Stimulated activated CD4-positive, alpha-beta T cell treated with anti-CD3 and anti-CD28 coated beads, Interleukin-15, amount 100 ng/mL, for 24 hours (primary cell): ENCODE measurements around the gene DUSP1.

ENCODE experiments used
- DNase-seq: peaks from one replicate; pipeline ENCODE4 v3.0.0-alpha.2; 2020

Gene DUSP1

DNA sequence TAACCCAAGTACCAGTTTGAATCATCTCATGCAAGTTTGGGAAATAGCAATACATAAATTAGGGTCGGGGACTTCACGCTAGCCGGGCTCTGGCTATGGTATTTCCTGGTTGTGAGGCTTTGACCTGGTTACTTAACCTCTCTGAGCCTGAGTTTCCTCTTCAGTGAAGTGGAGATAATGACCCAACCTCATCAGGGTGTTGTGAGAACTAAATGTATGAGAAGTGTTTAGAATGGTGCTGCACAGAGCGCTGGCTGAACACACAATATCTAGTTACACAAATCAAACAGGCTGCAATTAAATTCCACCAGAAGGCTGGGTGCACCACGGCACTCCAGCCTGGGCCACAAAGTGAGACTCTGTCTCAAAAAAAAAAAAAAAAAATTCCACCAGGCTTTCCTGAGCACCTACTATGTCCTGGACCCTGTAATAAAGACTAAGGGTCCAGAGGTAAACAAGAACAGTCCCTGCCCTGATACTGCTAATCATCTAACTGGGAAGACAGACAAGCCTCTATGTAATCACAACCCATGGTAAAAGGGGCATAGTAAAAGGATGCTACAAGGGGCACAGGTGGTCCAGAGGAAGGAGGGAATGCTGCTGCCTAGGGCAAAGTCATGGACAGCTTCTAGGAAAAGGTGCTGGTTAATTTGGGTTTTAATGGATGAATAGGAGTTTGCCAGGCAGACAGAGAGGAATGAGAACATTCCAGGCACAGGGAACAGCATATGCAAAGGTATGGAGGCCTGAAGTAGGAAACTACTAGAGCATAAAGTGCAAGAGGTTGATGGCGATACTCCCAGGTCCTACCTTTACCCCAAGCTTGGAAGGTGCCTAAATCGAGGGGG lies 27.7 kb downstream of the DUSP1 start:
- no peak for DNase-seq

DNA sequence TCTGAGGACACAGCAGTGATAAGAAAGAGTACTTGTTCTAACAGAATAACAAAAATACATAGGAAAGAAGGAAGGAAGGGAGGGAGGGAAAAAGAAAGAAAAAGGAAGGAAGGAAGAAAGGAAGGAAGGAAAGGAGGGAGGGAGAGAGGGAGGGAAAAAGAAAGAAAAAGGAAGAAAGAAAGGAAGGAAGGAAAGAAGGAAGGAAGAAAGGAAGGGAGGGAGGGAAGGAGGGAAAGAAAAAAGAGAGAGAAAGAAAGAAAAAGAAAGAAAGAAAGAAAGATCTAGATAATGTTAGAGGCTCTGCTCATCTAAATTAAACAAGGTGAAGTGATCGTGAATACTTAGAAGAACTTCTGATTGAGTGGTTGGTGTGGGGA lies 29.8 kb downstream of the DUSP1 start:
- no peak for DNase-seq

DNA sequence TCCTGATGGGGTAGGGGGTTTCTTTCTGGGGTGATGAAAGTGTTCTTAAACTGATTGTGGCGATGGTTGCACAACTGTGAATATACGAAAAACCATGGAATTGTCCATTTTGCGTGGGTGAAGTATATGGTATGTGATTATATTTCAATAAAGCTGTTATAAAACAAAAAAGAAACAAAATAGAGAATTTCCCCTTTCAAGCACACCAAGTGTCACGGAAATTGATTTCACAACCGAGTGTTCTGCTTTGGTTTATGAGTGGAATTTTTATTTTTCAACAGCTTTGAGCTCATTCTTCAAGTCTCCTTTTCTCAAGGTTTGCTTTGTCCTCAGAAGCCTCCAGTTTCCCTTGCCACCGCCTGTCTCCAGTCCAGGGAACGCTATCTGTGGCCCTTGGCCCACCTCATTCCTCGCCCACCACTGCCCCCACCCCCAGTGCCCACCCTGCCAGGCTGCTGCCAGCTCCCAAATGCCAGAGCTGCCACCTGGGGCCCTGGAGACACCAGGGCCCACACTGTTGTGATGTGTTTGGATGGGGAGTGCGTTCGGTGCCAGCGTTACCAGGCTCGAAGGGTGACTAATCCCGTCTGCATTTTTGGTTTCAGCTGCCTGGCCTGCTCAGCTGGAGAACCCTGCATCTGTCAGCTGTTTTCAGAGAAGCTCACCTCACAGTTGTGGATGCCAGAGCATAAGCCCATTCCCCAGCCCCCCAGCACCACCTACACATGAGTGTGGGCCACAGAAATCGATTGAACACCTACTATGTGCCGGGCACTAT lies 30.4 kb downstream of the DUSP1 start:
- no peak for DNase-seq

DNA sequence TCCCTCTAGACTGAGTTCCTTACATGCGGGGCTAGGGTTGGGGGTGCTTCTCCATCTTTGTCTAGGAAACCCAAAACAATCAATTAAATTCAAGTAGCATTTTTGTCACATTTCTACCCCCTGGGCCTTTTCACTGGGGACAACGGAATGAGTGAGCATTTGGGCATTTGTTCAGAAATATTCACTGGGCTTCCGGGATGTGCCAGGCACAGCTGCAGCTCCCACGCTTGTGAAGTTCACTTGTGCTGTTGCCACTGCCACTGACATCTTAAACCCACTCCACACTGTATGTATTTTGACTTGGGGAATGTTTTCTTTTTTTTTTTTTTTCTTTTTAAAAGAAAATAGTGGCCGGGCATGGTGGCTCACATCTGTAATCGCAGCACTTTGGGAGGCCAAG lies 31.6 kb downstream of the DUSP1 start:
- no peak for DNase-seq

DNA sequence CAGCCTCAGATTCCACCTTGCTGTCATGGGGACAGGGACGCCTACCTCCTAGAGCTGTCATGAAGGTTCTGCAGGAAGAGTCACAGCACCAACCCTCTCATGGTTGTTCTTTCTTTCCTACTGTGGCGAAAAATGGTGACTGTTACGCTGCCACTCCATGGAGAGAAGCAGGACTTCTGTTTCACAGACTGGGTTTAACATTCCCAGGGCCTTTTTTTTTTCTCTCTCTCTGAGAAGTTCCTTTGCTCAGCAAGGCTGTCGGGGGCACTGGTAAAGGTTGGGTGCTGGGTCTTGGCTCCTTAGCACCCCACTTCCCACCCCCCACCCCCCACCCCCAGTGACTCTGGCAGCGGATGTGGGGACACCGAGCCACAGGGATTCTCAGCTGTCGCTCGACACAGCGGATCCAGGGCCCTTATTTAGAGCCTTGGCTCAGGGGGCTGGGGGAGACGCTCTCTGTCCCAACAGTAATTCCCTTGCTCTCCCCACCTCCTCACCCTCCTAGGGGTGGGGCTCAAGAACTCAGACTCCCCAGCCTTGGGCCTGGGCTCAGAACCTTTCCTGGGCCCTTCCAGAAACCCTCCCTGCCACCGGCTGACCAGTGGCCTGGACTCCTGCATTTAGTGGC lies 34.4 kb downstream of the DUSP1 start:
- no peak for DNase-seq

DNA sequence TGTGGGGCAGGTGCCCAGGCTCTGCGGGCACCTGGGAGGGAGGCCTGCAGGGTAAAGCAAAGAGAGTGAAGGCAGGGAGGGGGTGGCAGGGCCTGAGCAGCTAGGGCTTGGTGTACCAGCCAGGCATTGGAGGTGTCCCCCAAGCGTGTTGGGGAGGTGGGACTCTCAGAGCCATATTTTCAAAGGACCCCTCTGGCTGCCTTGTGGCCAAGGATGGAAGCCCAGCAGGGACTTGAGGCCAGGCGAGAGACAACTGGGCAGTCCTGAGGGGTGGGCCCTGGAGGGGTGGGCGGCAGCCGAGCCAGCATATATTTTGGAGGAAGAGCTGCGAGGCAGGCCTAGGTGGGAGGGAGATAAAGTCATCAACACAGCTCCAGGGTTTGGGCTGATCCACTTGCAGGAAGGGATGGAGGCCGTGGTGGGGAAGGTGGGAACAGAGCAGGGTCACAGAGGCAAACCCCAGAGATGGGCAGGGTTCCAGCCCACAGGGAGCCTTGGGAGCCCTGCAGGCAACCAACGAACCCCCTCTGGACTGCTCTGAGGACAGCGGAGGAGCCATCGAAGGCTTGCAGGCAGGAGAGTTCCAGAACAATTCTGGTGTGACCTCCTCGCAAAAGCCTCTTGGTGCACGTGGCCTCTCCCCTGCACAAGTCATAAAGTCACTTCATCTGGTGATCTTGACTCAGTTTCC lies 35.7 kb downstream of the DUSP1 start:
- DNase-seq, result no peak

DNA sequence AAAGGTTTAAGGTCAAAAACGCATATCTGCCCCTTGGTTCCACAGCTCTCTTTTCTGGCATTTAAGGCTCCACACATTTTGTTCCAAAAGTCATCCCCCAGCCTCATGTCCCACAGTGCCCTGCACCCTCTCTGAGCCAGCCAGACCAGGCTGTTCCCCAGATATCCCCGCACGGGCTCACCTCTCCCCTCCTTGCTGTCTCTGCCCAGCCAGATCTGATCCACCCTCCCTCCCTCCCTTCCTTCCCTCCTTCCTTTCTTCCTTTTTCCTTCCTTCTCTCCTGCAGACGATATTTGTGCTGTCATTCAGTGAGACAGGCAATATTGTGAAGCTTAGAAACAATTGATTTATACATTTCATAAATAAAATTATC lies 37.0 kb downstream of the DUSP1 start:
- no peak for DNase-seq

DNA sequence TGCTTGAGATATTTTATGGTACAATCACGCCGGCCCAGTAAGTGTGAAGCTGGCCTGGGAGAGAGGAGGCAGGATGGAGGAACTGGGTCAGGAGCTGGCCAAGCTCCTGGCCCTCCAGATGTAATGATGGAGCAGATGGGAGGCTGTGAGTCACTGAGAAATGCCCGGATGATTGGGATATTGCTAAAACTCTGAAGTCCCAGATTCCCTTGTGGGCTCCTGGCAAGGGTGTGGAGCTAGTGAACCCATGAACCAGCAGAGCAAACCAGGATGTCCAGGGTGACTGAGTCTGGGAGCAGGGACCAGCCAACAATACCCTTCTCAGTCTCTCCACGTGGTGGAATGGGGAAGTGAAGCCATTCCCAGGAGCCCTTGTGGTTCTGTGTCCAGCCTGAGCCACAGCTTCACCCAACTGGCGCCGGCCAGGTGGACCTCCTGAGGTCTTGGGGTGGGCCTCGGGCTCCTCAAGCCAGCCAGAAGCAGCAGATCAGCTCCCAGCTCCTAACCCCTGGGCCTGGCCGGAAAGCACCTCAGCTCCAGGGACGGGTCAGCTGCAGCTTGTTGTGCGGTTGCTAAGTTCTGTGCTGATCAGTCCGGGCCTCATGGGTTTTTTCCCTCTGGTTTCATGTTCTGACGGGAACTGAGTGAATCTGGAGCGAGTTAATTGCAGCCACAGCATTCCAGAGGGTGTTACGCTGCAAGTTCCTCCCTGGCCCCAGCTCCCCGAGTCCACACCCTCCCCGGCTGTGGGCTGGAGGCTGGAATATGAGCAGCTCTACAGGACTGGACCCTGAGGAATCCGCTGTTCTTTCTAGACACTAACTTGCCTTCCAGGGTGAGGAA lies 37.6 kb downstream of the DUSP1 start:
- no peak for DNase-seq

DNA sequence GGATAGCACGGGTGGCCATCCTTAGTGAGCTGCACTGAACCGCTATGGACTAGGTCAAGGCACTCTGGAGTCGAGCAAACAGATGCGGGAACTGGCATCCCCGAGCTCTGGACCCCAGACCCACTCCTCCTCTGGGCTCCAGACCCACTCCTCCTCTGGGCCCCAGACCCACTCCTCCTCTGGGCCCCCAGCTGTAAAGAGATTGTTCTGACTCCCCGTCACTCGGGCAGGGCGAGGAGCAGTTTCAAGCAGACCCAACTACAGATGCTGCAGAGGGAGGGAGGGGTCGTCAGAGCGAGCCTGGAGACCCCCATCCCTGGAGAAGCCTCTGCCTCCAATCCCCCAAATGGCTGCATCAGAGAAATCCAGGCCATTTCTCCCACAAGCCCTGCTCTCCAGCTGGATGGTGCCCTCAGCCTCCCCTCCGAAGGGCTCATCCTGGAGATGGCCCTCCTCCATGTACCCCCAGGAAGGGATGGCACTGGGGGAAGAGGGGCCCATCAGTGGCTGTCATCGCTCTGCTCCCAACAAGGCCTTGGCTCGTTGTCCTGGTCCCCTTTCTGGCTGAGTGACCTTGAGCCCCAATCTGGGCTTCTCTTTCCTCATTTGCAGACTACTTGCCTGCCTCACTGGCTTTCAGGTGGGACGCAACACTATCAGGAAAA lies 38.7 kb downstream of the DUSP1 start:
- no peak for DNase-seq

DNA sequence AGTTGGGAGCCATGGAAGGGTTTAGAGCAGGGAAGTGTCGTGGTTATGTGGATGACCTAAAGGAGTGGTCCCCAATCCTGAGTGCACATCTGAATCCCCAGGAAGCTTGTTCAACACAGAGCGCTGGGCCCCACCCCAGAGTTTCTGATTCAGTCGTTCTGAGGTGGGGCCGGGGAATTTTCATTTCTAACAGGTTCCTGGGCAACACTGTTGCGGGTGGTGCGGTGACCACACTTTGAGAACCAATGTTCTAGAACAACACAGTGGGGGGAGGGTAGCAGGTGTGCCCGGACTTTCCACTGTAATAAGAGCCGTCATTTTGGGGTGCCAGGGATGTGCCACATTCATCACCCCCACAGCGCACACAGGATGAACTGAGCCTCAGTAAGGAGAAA lies 39.3 kb downstream of the DUSP1 start:
- DNase-seq, result no peak

DNA sequence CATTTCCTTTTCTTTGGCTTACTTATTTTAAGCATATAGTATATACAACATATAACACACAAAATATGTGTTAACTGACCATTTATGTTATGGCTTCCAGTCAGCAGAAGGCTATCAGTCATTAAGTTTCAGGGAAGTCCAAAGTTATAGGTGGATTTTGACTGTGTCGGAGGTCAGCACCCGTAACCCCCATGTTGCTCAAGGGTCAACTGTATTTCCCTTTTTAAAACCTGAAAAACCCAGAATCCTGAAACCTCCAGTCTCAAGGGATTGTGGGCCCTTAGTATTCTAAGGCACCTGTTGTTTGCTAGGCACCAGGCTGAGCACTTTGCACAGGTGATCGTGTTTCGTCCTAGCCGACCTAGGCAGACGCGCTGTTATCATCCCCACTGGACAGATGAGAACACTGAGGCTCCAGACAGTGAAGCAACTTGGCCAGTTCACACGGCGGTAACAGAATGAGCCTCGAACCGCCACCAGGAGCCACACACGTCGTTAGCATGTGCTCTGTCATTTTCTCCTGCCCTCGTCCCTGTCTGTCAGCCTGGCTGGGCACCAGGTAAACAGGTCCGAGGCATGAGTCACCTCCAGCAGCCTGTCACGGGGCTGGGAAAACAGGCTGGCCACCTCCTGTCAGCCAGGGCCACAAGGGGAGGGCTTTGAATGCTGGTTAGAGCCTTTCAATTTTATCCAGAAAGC lies 39.9 kb downstream of the DUSP1 start:
- no peak for DNase-seq

DNA sequence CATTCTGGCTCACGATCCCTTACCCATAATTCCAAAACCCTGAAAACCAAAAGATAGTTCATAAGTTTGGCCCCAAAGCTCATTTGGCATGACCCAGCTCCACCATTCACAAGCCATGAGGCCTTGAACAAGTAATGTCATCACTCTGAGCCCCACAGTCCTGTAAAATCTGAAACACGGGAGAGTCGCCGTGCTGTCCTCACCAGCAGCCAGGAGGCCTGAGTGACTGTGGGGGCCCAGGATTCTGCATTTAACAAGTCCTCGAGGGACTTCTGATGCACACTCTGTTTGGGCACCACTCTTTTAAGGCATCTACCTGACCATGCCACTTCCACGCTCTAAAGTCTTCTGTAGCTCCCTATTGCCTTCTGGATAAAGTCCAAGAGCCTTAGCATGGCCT lies 40.8 kb downstream of the DUSP1 start:
- no peak for DNase-seq

DNA sequence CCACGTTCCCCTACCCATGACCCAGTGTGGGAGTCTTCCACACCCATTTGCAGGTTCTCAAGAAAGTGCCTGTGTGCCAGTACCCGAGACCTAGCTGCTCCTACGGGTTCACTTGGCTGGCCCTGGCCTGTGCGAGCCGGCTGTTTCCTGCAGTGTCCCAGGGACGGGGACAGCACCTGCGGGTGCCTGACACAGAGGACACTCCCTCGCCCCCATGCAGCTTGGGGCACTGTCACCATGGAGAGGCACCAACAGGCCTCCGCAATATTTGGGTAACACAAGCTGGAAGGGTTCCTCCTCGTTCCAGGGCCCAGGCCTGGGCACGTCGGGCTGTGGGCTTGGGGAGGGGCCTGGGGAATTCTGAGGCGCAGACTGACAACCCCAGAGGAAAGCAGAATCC lies 41.4 kb downstream of the DUSP1 start:
- DNase-seq, result no peak

DNA sequence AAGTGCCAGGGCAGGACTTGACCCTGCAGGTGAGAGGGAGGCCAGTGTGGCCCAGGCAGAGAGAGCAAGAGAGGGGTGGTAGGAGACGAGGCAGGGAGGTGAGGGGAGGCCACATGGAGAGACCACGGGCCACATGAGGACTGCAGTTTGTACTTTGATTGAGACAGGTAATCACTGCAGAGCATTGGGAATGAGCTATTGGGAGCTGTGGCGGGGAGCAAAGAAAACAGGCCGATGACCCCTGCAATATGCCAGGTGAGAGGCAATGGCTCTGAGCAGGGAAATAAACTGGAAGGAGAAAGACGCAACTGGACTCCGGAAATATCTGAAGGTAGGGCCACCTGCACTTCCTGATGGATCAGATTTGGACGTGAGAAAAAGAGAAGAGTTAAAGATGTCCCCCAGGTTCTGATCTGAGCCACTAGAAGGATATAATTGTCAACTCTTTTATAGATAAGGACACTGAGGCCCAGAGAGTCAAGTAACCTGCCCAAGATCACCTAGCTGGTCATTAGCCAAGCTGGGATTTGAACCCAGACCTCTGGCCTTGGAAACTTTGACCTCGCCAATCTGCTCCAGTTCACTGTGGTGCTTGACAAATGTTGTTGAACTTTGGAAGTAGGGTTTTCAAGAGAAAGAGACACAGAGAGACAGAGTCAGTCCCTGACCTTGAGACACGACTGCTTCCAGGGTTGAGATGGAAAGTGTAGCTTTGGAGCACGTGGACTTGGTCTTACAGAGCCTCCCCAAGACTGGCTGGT lies 42.3 kb downstream of the DUSP1 start:
- DNase-seq, result no peak

DNA sequence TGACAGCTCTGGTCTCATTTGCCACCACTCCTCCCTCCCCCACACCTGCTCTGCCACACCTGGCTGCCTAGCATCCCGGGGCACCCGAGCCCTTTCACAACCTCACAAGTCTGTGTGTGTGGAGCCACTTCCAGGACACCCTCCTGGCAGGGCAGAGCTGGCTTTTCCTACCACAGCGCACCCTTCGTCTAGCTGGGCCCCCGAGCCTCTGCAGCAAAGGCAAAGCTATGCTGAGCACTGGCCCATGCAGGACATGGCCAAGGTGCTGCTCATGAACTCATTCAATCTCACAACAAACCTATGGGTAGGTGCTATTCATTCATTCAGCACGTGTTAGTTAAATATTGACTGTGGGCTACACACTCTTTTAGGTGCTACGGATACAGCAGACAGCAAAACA lies 43.4 kb downstream of the DUSP1 start:
- DNase-seq, result no peak

DNA sequence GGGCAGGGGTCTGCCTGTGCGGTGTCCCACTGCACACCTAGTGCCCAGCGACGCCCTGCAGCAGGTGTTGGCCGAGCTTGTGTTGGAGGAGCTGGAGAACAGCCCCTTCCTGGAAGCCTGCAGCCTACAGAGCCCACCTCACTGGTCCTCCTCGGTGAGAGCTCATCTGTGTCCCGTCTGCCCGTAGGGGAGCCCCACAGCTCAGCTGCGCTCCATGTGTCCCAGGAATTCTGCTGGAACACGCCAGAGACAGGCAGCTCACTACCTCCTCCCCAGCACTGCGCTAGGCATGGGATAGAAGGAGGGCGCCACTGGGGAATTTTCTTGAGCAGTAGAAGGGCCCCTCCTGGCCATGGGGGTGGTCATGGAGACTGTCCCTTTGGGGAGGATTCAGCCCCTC lies 44.0 kb downstream of the DUSP1 start:
- DNase-seq, result no peak

DNA sequence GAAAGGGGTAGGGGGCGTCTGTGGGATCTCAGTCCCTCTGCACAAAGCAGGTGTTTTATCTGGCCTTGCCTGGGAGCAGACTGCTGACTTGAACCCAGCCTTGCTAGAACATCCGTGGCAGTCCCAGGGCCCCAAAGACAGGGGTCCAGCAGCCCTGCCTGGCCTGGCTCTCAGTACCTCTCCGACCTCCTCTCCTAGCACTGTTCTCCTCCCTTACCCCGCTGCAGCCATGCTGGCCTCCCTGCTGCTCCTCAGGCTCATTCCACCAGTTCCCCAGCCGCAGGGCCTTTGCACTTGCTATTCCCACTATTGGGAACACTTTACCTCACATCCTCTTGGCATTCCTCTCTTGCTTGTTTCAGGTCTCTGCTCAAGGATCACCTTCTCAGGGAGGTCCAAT lies 45.2 kb downstream of the DUSP1 start:
- DNase-seq, result no peak

DNA sequence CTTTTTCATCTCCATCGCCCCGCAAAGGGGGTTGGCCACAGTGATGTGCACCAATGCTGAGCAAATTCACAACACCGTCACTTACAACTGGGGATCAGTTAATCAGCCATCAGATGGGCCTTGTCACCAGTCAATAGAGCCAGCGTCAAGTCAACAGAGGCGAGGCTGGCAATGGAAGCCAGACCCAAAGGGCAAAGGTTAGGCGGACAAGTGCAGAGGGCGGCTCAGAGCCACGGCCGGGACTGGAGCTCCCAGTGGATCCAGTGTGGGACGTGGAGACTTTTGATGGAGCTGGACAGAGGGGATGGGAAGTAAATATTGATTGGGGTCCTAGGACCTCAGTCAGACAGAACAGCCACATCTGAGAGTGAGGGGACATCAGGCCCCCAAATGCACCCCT lies 45.7 kb downstream of the DUSP1 start:
- DNase-seq, result no peak

DNA sequence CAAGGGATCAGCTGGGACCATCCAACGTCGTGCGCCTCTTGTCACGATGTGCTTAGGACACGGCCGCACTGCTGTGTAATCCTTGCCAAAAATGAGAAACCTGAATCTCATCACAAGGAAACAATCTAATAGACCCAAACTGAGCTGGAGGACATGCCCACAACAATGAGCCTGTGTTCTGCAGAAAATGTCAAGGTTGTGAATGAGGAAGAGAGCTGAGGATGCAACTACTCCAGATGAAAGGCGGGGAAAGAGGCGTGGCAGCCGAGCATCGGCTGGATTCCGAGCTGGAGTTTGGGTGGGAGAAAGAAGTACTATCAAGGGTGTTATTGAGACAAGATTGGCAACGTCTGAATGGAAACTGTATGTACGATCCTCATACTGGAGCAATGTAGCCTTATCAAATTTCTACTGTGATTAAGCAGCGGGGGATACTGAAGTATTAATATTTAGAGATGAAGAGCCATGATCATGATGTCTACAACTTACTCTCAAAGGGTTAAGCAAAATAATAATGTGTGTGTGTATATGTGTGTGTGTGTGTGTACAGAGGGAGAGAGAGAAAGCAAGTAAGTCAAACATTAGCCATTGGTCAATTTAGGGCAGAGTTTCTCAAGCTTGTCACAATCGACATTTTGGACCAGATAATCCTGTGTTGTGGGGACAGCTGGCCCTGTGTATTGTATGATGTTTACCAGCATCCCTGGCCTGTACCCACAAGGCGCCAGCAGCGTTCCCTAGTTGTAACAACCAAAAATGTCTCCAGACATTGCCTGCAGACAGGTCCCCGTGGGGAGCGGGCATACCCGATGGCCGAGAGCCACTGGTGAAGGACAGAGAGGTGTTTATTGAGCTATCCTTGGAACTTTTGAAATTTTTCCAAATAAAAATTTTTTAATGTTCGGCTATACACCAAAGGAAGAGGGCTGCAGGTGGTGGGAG lies 46.5 kb downstream of the DUSP1 start:
- no peak for DNase-seq
